ENCODE results near the gene CALU.

CALU gene

DNA sequence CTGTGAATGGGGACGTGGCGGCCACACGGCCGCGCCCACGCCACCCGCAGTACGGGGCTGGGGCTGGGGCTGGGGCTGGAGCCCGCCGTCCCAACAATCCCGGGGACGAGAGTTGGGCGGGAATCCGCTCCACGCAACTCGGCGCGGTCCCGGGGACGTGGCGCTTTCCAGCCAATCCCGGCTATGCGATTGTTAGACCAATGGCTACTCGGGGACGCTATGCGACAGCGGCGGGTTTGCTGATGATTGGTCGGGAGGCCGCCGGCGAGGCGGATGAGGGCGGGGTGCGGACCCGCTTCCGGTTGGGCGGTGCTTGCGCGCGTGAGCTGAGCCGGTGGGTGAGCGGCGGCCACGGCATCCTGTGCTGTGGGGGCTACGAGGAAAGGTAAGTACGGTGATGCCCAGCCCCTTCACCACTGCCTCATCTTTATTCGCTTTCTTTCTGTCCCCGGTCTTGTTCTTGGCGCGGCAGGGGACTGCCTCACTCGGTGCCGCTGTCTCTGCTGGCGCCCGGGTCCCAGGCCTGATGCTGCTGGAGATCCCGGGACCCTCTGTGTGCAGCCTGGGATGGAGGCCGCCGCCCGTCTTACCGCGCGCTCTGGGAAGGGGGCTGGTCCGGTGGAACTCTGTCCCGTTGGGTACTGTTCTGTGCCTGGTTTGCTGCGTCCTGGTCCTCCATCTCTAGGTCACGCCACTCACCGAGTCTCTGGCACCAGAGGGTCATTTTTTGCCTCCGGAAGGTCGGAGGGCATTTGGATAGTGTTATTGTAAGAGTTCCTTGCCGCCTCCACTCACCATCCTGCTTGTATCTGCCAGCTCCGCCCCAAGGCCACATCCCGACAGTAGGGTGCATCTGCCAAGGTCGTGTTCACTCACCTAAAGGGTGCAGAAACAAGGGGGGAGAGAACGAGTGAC lies at the start of gene CALU:
TSS of gene CALU (plus strand) at position 312 of the 915 bp plus-strand sequence. CDS start 9,225 bp downstream, outside the sequence.
- DNase-seq (ENCODE audit: low spot score), result peak; percentile 97

DNA sequence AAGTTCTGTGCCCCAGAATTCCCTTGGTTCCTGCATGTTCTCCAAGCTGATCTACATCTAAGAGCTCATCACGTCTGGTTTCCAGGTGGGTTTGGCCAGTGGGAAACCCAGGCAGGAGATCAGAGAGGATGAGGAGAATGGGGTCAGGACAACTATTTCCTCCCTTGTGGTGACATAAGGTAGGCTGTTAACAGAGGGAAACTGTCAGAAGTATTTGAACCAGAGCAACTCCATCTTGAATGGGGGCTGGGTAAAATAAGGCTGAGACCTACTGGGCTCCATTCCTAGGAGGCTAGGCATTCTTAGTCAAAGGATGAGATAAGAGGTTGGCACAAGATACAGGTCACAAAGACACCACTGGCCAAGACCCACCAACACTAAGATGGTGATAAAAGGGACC lies 47.9 kb upstream of the CALU start:
- no peak for DNase-seq (ENCODE audit: low spot score)

DNA sequence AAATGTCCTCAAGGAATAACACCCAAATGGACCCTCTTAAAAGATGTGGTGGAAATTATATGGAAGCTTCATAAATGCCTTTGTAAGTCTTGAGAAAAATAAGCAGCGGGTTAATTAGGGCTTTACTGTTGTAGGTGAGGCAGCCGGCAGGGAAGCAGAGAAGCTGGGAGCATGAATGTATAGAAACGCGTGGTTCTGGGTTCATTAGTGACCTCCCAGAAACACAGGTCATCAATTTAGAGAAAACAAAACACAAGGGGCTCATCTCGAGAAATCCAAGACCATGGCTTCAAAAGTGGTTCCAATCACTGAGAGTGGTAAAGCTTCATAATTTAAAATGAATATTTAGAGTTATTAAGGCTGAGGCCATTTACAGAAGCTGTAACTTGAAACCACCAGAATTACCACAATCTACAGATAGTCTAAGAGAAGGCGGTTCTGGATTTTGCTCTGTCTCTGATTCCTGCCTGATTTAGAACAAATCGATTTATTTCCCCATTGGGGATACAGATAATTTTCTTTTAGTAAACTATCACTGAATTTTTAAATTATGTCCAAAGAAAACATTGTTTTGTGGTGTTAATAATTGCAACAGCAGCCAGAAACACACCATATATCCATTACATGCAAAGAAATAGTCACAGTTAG lies 46.4 kb upstream of the CALU start:
- DNase-seq (ENCODE audit: low spot score), result no peak

DNA sequence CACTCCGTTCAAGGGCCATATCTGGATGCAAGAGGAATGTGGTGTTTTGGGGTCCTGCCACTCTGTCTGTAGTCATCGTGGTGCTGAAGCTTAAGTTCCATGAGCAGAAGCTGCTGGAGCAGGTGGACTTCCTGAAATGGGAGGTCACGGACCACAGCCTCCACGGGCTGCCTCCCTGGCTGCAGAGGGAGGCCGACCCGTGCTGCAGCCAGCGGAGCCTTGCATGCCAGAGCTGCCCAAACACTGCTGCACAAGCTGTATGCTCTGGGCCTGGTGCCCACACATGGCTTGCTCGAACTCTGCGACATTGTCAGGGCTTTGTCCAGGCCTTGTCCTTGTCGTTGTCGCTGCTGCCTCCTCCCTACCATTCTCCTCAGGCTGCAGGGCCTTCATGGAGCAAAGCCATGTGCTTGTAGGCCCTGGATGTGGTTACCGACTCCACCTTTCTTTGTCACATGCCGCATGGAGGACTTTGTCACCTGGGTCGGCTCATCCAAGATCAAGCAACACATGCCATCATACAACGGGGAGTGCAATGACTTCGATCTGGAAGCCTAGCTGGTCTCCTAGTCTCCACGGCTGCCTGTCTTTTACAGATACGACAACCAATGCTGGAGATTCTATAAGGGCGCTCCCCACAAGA lies 45.7 kb upstream of the CALU start:
- DNase-seq (ENCODE audit: low spot score), result no peak

DNA sequence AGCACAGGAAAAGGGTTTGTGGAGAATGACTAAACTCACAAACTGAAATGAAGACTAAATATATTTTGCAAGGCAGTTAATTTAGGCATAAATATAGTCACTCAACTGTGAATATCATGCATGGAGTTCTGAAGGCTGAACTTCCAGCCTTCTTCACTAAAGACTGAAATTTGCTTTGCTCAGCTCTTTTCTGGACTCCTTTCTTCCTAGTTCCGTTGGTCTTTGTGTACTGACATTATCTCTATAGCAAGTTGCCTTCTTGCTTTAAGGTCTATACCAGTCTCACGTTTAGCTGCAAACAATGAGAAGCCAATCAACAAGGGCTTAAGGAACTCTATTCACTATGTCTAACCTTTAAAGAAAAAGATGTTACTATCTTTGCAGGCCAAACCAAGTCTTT lies 44.4 kb upstream of the CALU start:
- no peak for DNase-seq (ENCODE audit: low spot score)

DNA sequence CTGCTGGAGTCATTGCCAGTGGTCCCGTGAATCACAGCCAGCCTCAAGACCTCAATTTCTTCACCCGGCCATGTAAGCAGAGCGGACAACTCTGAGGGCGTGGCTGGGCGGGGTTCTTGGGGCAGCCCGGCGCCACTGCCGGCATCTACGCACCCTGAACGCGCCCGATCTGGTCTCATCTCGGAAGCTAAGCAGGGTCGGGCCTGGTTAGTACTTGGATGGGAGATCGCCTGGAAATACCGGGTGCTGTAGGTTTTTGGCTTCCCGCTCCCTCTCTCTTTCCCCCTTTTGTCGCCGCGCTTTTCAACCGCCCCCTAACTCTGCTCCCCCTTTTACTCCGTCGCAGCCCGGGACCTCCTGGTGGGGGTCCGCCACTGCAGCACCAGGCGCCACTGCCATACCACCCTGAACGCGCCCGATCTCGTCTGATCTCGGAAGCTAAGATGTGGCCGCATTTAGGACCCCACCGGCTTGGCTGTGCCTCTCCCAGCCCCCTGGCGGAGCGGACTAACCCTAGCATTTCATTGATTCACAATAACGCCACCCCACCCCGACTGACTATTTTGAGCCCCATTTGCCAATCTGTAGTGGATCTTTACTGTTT lies 41.8 kb upstream of the CALU start:
- DNase-seq (ENCODE audit: low spot score), result peak; percentile 60

DNA sequence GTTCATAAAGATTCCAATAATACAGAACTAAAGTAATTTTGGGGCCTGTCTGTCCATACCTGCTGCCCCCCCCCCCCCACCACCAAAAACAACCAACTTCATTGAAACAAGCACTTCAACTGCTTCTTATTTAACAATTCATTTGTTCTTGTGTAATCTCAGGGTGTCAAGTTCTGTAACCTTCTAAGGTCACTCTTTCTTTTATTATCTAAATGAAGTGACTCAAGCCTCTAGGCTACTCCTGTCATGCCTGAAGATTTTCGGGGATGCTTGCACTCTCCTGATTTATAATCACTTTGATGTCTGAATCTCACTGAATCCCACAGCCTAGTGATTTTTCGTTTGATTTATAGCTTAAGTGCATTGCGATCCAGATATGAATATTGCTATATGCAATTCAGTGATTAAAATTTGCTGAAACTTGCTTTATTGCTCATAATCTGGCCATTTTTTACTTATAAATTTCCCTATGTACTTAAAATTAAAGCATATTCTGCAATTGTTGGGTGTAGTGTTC lies 39.9 kb upstream of the CALU start:
- DNase-seq (ENCODE audit: low spot score), result no peak

DNA sequence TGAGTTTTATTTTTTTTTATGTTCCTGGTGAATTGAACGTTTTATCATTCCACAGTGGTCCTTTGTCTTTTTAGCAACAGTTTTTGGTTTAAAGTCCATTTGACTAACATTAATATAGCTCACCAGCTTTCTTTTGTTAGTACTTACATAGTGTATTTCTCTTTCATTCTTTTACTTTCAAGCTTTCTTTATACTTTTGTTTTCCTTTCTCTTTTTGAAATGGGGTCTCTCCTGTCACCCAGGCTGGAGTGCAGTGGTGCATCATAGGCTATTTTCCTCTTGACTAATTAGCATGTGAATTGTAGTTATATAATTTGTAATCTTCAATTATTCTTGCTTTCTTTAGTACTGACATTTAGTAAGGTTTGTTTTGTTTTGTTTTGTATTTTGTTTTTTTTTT lies 39.3 kb upstream of the CALU start:
- no peak for DNase-seq (ENCODE audit: low spot score)

DNA sequence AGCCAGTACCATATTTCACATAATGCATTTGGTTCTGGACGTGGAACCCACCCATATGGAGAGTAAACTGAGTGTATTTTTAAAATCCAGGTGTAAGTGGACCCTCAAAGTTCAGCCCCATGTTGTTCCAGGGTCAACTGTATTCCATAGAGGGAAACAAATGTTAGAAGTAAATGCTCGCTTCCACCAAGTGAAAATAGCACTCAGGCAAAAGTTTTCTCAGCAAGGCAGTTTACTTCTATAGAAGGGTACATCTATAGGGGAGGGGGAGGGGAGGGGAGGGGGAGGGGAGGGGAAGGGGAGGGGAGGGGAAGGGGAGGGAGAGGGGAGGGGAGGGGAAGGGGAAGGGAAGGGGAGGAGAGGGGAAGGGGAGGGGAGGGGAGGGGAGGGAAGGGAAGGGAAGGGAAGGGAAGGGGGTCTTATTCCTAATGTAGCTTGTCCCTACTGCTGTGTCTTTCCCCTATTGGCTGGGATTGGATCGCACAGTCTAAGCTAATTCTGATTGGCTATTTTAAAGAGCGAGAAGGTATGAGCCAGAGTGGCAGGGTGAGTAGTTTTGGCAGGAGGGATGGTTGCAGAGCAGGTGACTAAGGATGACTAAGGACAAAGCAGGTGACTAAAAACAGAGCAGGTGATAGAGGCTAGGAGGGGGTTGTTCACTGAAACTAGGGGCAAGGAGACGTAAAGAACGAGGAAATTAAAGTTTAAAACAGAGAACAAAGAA lies 37.9 kb upstream of the CALU start:
- no peak for DNase-seq (ENCODE audit: low spot score)

DNA sequence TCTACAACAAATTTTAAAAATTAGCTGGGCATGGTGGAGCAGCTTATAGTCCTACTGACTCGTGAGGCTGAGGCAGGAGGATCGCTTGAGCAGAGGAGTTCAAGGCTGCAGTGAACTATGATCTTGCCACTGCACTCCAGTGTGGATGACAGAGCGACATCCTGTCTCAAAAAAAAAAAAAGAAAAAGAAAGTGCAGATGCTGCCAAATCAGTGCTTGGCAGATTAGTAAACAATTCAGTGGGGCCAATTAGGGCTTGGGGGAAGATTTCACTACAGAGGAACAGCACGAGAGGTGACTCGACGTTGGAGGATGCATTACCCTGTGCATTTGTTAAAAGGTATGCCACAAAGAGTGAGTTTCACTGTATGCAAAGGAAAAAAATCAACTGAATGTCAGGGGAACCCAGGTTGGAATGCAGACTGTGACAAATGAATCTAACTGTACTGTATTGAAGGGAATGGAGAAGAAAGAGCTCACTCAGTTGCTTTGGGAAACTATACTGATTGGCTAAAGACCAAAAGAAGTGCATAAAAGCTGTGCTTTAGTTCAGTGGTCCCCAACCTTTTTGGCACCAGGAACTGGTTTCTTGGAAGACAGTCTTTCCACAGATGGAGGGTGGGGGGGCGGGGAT lies 35.4 kb upstream of the CALU start:
- no peak for DNase-seq (ENCODE audit: low spot score)

DNA sequence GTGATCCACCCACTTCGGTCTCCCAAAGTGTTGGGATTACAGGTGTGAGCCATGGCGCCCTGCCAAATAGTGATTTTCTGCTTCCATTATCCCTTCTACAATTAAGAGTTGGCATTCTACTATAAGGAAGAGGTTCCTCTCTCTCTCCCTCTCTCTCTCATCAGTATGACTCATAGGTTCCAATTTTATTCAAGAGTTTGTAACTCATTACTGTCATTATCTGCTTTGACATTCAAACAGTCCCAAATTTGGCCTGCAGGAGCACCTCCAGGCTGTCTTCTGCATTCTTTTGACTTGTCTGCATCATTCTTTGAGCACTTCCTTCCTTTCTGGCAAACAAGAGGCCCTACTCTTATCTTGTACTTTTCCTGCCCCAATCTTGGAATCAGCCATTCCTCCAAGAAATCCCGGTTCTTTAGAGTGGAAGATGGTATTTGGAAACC lies 33.2 kb upstream of the CALU start:
- DNase-seq (ENCODE audit: low spot score), result no peak

DNA sequence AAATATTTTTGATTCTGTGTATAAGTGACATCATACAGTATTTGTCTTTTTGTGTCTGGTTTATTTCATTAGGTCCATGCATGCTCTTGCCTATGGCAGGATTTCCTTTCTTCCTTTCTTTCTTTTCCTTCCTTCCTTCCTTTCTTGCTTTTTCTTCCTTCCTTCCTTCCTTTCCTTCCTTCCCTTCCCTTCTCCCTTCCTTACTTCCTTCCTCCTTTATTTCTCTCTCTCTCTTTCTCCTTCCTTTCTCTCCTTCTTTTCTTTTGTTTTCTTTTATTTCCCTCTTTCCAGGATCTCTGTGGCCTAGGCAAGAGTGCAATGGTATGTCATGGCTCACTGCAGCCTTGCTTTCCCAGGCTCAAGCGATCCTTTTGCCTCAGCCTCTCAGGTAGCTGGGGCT lies 31.4 kb upstream of the CALU start:
- no peak for DNase-seq (ENCODE audit: low spot score)

DNA sequence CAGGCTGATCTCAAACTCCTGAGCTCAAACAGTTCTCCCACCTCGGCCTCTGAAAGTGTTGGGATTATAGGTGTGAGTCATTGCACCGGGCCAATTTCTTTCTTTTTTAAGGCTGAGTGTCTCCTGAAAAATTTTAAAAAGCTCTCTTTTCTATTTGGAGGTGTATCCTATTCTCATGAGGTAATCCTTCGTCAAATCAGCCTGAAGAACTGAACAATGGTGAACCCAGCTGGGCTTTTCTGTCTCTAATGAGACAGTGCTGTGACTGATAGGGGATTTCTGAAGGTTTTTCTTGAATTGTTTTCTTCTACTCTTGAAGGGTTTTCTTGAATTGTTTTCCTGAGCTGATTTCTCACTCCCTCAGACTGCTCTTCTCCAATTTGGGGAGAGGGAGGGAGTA lies 30.9 kb upstream of the CALU start:
- DNase-seq (ENCODE audit: low spot score), result no peak

DNA sequence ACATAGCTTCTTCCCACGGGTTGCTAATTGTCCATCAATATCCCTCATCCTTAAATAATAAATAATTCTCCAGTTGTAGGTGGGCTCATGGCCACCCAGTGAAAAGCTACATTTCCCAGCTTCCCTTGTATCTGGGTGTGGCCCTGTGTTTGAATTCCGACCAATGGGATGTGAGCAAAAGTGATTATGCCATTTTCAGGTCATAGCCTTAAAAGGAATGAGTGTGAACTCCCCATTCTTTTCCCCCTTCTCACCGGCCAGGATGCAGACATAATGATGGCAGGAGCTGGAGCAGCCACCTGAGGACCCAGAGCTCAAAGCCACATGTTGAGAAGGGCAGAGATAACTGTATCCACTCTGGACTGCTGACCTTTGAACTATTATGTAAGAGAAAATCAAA lies 30.3 kb upstream of the CALU start:
- no peak for DNase-seq (ENCODE audit: low spot score)

DNA sequence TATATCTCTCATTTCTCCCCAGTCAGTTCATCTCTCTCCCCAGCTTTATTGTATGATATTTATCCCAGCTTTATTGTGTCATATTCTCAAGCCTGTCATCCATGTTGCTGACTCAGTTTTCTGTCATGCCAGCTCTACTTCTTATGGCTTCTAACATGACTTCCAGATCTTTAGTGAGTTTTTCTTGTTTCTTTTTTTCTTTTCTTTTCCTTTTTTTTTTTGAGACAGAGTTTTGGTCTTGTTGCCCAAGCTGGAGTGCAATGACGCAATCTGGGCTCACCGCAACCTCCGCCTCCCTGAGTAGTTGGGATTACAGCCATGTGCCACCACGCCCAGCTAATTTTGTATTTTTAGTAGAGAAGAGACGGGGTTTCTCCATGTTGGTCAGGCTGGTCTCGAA lies 28.7 kb upstream of the CALU start:
- no peak for DNase-seq (ENCODE audit: low spot score)

DNA sequence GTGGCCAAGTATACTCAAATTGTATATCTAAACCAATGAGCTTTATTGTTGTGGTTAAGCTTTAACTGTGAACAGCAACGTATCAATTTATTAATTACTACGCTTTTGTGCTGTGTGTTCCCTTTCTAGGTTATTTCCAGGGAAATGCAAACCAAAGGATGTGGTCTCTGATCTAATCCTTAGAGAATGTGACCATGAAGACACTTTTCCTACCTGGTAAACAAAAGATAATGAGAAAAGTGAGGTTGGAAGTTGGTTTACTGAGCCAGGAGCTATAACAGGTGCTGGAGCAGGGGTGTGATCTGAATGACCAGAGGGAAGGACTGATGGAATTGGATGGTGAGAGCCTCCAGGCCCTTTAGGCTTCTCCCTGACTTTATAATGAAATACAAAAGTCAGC lies 25.4 kb upstream of the CALU start:
- no peak for DNase-seq (ENCODE audit: low spot score)

DNA sequence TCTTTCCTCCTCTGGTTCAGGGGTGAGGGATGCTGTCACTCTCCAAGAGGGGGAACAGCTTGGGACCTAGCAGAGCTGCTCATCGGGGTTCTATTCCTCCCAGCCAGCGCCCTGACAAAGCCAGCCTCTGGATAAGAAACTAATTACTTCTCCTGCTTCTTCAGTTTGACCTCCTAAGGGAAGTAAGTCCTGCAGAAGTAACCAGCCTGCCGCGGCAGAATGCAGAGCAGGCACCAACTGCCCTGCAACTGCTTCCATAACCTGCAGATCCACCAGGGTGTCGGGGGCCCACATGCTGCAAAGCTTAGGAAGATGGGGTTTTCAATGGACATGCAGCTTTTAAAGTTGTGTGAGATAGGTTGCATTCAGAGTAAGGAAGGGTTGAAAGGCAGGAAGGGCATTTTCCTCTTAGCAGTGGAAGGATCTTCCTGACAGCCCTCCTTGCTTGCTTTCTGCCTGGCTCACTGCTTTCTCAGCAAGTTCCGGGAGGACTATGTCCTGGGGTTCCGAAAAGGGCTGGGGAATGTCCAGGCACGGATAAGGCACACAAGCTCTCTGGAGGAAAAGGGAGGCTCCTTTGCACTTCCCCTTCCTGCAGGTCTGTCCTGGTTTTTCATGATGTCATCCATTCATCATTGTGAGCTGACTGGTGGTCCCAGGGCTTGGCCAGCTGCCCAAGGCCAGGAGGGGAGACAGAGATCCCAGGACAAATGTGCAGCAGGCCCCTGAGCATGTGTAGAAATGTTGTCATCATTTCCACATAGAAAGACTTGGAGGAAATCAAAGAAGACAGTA lies 24.3 kb upstream of the CALU start:
- no peak for DNase-seq (ENCODE audit: low spot score)

DNA sequence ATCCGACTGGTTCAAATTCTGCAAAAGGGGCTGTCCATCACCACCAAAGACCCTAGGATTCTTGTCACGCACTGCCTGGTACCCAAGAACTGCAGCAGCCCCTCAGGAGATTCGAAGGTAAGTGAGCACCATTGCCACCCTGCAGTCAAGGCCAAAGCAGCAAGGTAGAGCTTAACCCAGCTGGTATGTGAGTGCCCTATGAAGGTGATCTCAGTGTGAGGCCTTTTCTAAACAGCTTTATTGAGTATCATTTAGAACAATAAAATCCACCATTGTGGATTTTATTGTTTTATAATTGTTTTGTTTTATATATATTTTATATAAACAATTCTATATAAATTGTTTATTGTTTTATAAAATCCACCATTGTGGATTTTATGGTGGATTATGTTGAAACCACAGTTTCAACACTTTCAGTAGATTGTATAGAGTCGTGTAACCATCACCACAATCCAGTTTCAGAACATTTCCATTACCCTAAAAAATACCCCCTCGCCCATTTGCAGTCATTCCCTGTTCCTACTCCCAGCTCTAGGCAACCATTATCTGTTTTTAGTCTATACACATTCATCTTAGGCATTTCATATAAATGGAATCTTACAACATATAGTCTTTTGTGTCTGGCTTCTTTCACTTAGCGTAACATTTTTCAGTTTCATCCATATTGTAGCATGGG lies 20.1 kb upstream of the CALU start:
- no peak for DNase-seq (ENCODE audit: low spot score)

DNA sequence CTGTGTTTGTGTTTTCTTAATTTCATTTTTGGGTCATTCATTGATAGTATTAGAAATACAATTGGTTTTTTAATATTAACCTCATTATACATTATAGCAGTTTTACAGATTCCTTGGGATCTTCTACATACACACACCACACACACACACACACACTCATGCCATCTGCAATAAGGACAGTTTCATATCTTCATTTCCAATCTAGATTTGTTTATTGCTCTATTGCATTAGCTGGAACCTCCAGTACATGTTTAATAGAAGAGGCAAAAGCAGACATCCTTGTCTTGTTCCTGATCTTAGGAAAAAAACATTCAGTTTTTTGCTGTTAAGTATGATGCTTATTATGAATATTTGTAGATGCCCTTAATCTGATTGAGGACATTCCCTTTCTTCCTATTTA lies 17.8 kb upstream of the CALU start:
- no peak for DNase-seq (ENCODE audit: low spot score)

DNA sequence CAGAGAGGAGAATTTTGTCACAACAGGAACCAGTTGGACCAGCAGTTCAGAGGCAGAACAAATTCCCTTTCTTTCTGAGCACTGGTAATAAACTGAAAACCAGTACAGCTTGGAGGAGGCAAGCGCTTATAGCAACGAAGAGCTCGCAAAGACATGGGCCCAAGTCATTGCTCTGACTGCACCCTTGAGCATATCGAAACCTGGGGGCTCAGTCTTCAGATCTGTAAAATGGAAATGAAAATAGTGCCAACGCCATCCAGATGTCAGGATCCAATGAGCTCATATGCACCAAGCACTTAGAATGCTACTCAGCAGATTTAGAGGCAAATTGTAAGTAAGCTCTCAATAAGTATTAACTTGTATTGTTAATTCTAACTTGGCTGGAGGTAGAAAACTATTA lies 14.4 kb upstream of the CALU start:
- no peak for DNase-seq (ENCODE audit: low spot score)

All from HuH-7.5 (cell line).